HG03442 (cell line): ENCODE measurements around the gene HNRNPC.
"Not testable (repeated sequence)": the region's sequence is repeated elsewhere in the genome, so short reads cannot be mapped to it uniquely, and the experiment has no call there.

Experiments
- ATAC-seq: cut with Tn5 transposase; IDR thresholded peaks from one replicate; pipeline ENCODE4 v1.9.1; 2021; ENCODE audit warnings: mild to moderate bottlenecking, moderate library complexity; ENCODE audit not compliant: unreplicated experiment

HNRNPC gene

GRCh38 chr14:21269252-21270046, at the start of gene HNRNPC:
Gene HNRNPC (minus strand): TSS chr14:21269442. CDS start chr14:21234193, 35,249 bp downstream.
- peak; percentile 86 for ATAC-seq

- ATAC-seq, result no peak
These were observed 48.2 kb upstream of the HNRNPC start for GRCh38 chr14:21317398-21317797.

GRCh38 chr14:21313512-21313911, 44.3 kb upstream of the HNRNPC start:
- no peak for ATAC-seq

GRCh38 chr14:21311614-21312013, 42.4 kb upstream of the HNRNPC start:
- ATAC-seq, result no peak

GRCh38 chr14:21309956-21310355, 40.7 kb upstream of the HNRNPC start:
- no peak for ATAC-seq

GRCh38 chr14:21309238-21309636, 40.0 kb upstream of the HNRNPC start:
- no peak for ATAC-seq

GRCh38 chr14:21308479-21309237, 39.4 kb upstream of the HNRNPC start:
- peak; percentile 82 for ATAC-seq

GRCh38 chr14:21308132-21308478, 38.9 kb upstream of the HNRNPC start:
- peak; percentile 24 for ATAC-seq

GRCh38 chr14:21307637-21308036, 38.4 kb upstream of the HNRNPC start:
- no peak for ATAC-seq

GRCh38 chr14:21302836-21303140, 33.5 kb upstream of the HNRNPC start:
- not testable (repeated sequence) for ATAC-seq

- ATAC-seq, result no peak
These were observed 33.0 kb upstream of the HNRNPC start for GRCh38 chr14:21302013-21302835.

GRCh38 chr14:21300892-21301291, 31.6 kb upstream of the HNRNPC start:
- ATAC-seq, result no peak

- ATAC-seq, result no peak
These were observed 30.4 kb upstream of the HNRNPC start for GRCh38 chr14:21299562-21300130.

GRCh38 chr14:21298358-21298757, 29.1 kb upstream of the HNRNPC start:
- no peak for ATAC-seq

- ATAC-seq, result not testable (repeated sequence)
These were observed 24.8 kb upstream of the HNRNPC start for GRCh38 chr14:21294026-21294425.

- no peak for ATAC-seq
These were observed 17.9 kb upstream of the HNRNPC start for GRCh38 chr14:21287168-21287567.

GRCh38 chr14:21286516-21286915, 17.3 kb upstream of the HNRNPC start:
- not testable (repeated sequence) for ATAC-seq

GRCh38 chr14:21281917-21282316, 12.7 kb upstream of the HNRNPC start:
- ATAC-seq, result not testable (repeated sequence)

- ATAC-seq, result no peak
These were observed 10.5 kb upstream of the HNRNPC start, which contains the start of gene RPGRIP1 for GRCh38 chr14:21279783-21280182. Gene RPGRIP1 (plus strand): TSS chr14:21280083. CDS start chr14:21287977, 7,894 bp downstream.

- no peak for ATAC-seq
These were observed 9.4 kb upstream of the HNRNPC start for GRCh38 chr14:21278632-21279031.

GRCh38 chr14:21275261-21275858, 6.1 kb upstream of the HNRNPC start:
- ATAC-seq, result no peak
